Ovary (tissue), 9 donors: Measurements from ENCODE around the gene CIDEC. TPM values are rescaled to one million over a fixed set of nuclear protein-coding genes. Genes with fewer than 3 reads are reported as not detected.

Source experiments
- DNase-seq, 5 donors: peaks; one replicate each; pipeline ENCODE4 v3.0.0-alpha.2; 2019 to 2020
- H3K27ac ChIP-seq, 2 donors: fragments of 200-600 bp; one replicate each; pipeline versions ENCODE4 v1.5.1 to v1.8.0; 2019 to 2022
- H3K27me3 ChIP-seq: fragments of 200-600 bp; one replicate; pipeline ENCODE4 v1.8.0; 2022
- H3K36me3 ChIP-seq: fragments of 200-600 bp; sonication (generic); one replicate; pipeline ENCODE4 v1.5.1; 2019
- H3K4me1 ChIP-seq: one replicate; pipeline ENCODE4 v1.8.1; 2013; ENCODE audit warnings: mild to moderate bottlenecking, moderate library complexity; ENCODE audit not compliant: insufficient read depth
- H3K4me3 ChIP-seq: fragments of 200-600 bp; sonication (generic); one replicate; pipeline ENCODE4 v1.5.1; 2017
- H3K9me3 ChIP-seq, 2 donors: fragments of 200-600 bp in 1 of 2; sonication (generic) in 1 of 2; one replicate each; pipeline versions ENCODE4 v1.5.1 to v1.8.1; 2013 to 2019; ENCODE audit warnings: mild to moderate bottlenecking in 1 of 2, moderate library complexity in 1 of 2
- CTCF ChIP-seq, 3 donors: fragments of 450-650 bp in 2 of 3; fragments of 200-600 bp in 1 of 3; IDR thresholded peaks; one replicate each; pipeline versions ENCODE4 v1.5.1 to v1.8.0; 2016 to 2022; ENCODE audit warnings: antibody characterized with exemption in 3 of 3, mild to moderate bottlenecking in 1 of 3
- EP300 ChIP-seq: sonication (generic); formaldehyde crosslinking; IDR thresholded peaks from one replicate; pipeline ENCODE4 v1.6.1; 2017; ENCODE audit warnings: antibody characterized with exemption
- POLR2A ChIP-seq: fragments of 450-650 bp; IDR thresholded peaks from one replicate; pipeline ENCODE4 v1.6.1; 2017; ENCODE audit warnings: antibody characterized with exemption, mild to moderate bottlenecking, moderate library complexity
- WGBS, 3 donors: extraction: QIAGEN DNeasy Blood & Tissue Kit in 1 of 3; methylation state at CpG; one replicate each; pipeline versions ENCODE4 v1.1.5 to v1.1.7; 2013 to 2017; 5-methylcytosine and 5-hydroxymethylcytosine counted together
- intact Hi-C, 4 donors: fragments of 100-400 bp; cut with DNase I; formaldehyde crosslinking; loops; one replicate each; pipeline versions ENCODE4 v1.11.0 to v1.15.1; 2022 to 2023
- polyA plus RNA-seq, 2 donors: library from polyadenylated mRNA; stranded (reverse); fragments of 200-250 nt in 1 of 2; fragments of 350-450 nt in 1 of 2; fragmentation: Illumina TruSeq in 1 of 2; extraction: RNeasy Lipid Tissue Mini Kit (QIAGEN cat#74804) in 1 of 2; gene quantifications; one replicate each; pipeline ENCODE4 v1.2.3, GENCODE V29; 2013 to 2014
- total RNA-seq, 7 donors: library from RNA; depleted of rRNA in 2 of 7; stranded (reverse); fragments of >200 nt in 2 of 7; fragmentation: NEBNext Ultra II Directional in 3 of 7; extraction: Animal tissue kit (Norgen Biotek cat#: 25700) in 3 of 7; gene quantifications; one replicate each; pipeline versions ENCODE4 v1.1.0 to v1.2.4, GENCODE V29; 2016 to 2023
- donor health status: DM: no; HTN: no; CAD: no; lungs with moderate emphysema.
- donor health status: DM: no; HTN: no; CAD: no.
- donor health status: Bipolar disorder and iron deficiency.
- donor health status: DM: yes; HTN: yes; CAD: no.
- donor health status: DM: no; HTN: no; CAD: no.
- donor health status: DM: yes; HTN: yes; CAD: no.

CIDEC gene
- total and polyA plus RNA-seq, 9 donors, result 0.23 to 3.0 (median 1.3) TPM; not detected in 5

DNA sequence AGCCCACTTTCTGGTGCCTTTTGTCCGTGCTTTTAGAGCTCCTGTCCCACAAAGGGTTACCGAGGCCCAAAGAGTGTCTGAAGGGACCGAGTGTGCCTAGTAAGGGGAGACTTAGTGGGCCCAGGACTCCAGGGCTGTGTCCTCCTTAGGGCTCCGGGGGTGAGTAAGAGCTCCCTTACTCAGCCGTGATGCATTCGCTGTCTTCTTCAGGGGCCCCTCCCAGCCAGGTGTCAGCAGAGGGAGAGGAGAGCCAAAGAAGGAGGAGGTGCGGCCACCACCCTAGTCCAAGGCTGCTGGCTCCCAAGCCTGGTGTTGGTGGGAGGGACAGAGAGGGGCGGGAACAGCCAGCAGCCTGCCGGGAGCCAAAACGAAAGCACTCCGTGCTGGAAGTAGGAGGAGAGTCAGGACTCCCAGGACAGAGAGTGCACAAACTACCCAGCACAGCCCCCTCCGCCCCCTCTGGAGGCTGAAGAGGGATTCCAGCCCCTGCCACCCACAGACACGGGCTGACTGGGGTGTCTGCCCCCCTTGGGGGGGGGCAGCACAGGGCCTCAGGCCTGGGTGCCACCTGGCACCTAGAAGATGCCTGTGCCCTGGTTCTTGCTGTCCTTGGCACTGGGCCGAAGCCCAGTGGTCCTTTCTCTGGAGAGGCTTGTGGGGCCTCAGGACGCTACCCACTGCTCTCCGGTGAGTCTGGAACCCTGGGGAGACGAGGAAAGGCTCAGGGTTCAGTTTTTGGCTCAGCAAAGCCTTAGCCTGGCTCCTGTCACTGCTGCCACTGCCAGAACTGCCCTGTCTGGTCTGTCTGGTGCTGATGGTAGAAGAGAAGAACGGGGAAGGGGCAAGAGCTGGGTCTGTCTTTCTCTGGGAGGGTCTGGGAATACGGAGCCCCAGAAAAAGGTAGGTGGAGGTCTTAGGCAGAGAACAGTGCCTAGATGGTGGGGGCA, 37.0 kb upstream of the CIDEC start, which contains the start of gene IL17RC:
TSS of gene IL17RC (plus strand) at position 365 of the 947 bp plus-strand sequence. CDS start at position 583, 218 bp downstream.
- TF ChIP-seq EP300, result no peak
- TF ChIP-seq CTCF (IDR thresholded peaks at IDR 0.05), result peak in 1 of 3 donors; percentile 12
- peak; percentile 66 for TF ChIP-seq POLR2A
- DNase-seq, result peak; percentile 84 to 91 (median 88)
- Histone ChIP-seq H3K27ac (peak within 1 kb of the TSS; percentile 82 to 84), H3K27me3 (no peaks in the 10 kb centered on the region), H3K4me1 (peaks cover 13% of the 10 kb centered on the region), H3K36me3 (no peaks in the 10 kb centered on the region), H3K9me3 (no peaks in the 10 kb centered on the region), H3K4me3 (peak within 1 kb of the TSS; percentile 59)
- intact Hi-C loops, result loop anchor here in 2 of 4 donors (5.0 kb wide), 2 partner anchors 55 to 70 kb away; no protein-coding TSS in a partner anchor
- 2 to 3% (median 3%) methylated on average over 16 to 19 of the region's 19 CpGs for WGBS, 3 donors

DNA sequence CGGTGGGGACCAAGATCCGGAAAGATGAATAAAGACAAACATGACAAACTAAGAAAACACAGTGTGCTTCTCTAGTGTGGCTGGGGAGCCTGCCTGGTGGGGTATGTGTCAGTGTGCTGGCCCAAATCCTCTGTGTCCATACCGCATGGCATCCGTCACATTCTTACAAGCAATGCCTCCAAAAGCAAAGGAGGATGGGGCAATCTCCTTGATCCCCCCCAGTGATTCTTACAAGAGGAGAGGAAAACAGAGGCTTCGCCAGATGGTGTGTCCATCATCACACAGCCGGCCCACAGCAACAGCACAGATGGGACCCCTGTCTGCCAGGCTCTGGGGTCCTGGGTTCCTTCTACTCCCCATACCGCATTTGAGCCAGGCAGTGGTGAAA, 36.3 kb upstream of the CIDEC start:
- Histone ChIP-seq H3K36me3 (no peaks in the 10 kb centered on the region), H3K4me1 (peaks cover 13% of the 10 kb centered on the region), H3K27ac (peak overlapping the region; percentile 76 to 82), H3K4me3 (peak overlapping the region; percentile 59), H3K27me3 (no peaks in the 10 kb centered on the region), H3K9me3 (no peaks in the 10 kb centered on the region)
- no peak for TF ChIP-seq POLR2A
- no peak for TF ChIP-seq CTCF (IDR thresholded peaks at IDR 0.05)
- TF ChIP-seq EP300, result no peak
- intact Hi-C loops, result loop anchor here in 2 of 4 donors (5.0 kb wide), 2 partner anchors 54 to 69 kb away; no protein-coding TSS in a partner anchor
- DNase-seq, result peak in 2 of 5 donors; percentile 25 to 39
- 33 to 45% (median 40%) methylated on average over 7 of the region's 7 CpGs for WGBS, 3 donors

DNA sequence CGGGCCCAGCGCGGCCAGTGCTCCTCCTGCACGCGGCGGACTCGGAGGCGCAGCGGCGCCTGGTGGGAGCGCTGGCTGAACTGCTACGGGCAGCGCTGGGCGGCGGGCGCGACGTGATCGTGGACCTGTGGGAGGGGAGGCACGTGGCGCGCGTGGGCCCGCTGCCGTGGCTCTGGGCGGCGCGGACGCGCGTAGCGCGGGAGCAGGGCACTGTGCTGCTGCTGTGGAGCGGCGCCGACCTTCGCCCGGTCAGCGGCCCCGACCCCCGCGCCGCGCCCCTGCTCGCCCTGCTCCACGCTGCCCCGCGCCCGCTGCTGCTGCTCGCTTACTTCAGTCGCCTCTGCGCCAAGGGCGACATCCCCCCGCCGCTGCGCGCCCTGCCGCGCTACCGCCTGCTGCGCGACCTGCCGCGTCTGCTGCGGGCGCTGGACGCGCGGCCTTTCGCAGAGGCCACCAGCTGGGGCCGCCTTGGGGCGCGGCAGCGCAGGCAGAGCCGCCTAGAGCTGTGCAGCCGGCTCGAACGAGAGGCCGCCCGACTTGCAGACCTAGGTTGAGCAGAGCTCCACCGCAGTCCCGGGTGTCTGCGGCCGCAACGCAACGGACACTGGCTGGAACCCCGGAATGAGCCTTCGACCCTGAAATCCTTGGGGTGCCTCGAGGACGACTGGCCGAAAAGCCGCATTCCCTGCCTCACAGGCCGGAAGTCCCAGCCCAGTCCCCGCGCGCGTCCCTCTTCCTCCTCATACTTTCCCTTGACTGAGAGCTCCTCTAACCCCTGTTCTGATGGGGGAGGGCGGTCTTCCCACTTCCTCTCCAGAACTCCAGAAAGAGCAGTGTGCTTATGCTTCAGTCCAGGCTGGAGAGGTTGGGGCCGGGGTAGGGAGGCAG, 35.4 kb upstream of the CIDEC start:
- TF ChIP-seq POLR2A, result peak; percentile 20
- peak in 2 of 3 donors; percentile 53 to 63 for TF ChIP-seq CTCF (IDR thresholded peaks at IDR 0.05)
- TF ChIP-seq EP300, result no peak

More for the DNA sequence above, 35.4 kb upstream of the CIDEC start:
- peak; percentile 77 to 85 (median 79) for DNase-seq
- peaks cover 13% of the 10 kb centered on the region for H3K4me1 ChIP-seq
- 0 to 1% (median 1%) methylated on average over 59 to 99 of the region's 99 CpGs for WGBS, 3 donors
- no peaks in the 10 kb centered on the region for H3K9me3 ChIP-seq
- H3K36me3 ChIP-seq, result no peaks in the 10 kb centered on the region
- H3K27me3 ChIP-seq, result no peaks in the 10 kb centered on the region
- peak overlapping the region; percentile 59 for H3K4me3 ChIP-seq
- intact Hi-C loops, result loop anchor here in 2 of 4 donors (5.0 kb wide), 2 partner anchors 53 to 68 kb away; no protein-coding TSS in a partner anchor
- peak overlapping the region; percentile 76 to 82 for H3K27ac ChIP-seq
